Sigmoid colon (tissue), 7 donors: ENCODE data around the gene SULF2. TPM values are rescaled to one million over a fixed set of nuclear protein-coding genes. Genes with fewer than 3 reads are reported as not detected.

ENCODE experiments used
- DNase-seq: peaks from one replicate; pipeline ENCODE4 v3.0.0-alpha.2; 2019
- H3K27ac ChIP-seq, 4 donors: fragments of 200-600 bp; sonication (generic); one replicate each; pipeline ENCODE4 v1.5.1; 2016 to 2019; ENCODE audit warnings: mild to moderate bottlenecking in 1 of 4
- H3K27me3 ChIP-seq, 3 donors: fragments of 200-600 bp; sonication (generic); one replicate each; pipeline ENCODE4 v1.5.1; 2019; ENCODE audit warnings: mild to moderate bottlenecking in 1 of 3
- H3K36me3 ChIP-seq, 4 donors: fragments of 200-600 bp; sonication (generic); one replicate each; pipeline ENCODE4 v1.5.1; 2016 to 2019
- H3K4me1 ChIP-seq, 4 donors: fragments of 200-600 bp; sonication (generic); one replicate each; pipeline ENCODE4 v1.5.1; 2017 to 2019
- H3K4me3 ChIP-seq, 4 donors: fragments of 200-600 bp; sonication (generic); one replicate each; pipeline ENCODE4 v1.5.1; 2017 to 2019; ENCODE audit warnings: mild to moderate bottlenecking in 2 of 4, moderate library complexity in 1 of 4
- H3K9me3 ChIP-seq, 4 donors: fragments of 200-600 bp in 3 of 4; sonication (generic) in 3 of 4; one replicate each; pipeline versions ENCODE4 v1.5.1 to v1.6.1; 2013 to 2019
- CTCF ChIP-seq, 4 experiments: fragments of 450-650 bp in 3 of 4; fragments of 200-600 bp in 1 of 4; IDR thresholded peaks; one replicate each; pipeline ENCODE4 v1.5.1; 2016 to 2019; ENCODE audit warnings: antibody characterized with exemption in 4 of 4, mild to moderate bottlenecking in 3 of 4, moderate library complexity in 2 of 4
- EP300 ChIP-seq, 4 donors: sonication (generic); formaldehyde crosslinking; IDR thresholded peaks; one replicate each; pipeline ENCODE4 v1.6.1; 2017; ENCODE audit warnings: antibody characterized with exemption in 4 of 4
- POLR2A ChIP-seq, 2 donors: fragments of 450-650 bp; IDR thresholded peaks; one replicate each; pipeline ENCODE4 v1.6.1; 2016; ENCODE audit warnings: antibody characterized with exemption in 2 of 2, mild to moderate bottlenecking in 2 of 2, moderate library complexity in 2 of 2
- POLR2AphosphoS5 ChIP-seq, 4 donors: sonication (generic); formaldehyde crosslinking; IDR thresholded peaks; one replicate each; pipeline ENCODE4 v1.6.1; 2017; ENCODE audit warnings: antibody characterized with exemption in 4 of 4
- WGBS, 2 donors: extraction: QIAGEN DNeasy Blood & Tissue Kit; methylation state at CpG; one replicate each; pipeline ENCODE4 v1.1.7; 2013; 5-methylcytosine and 5-hydroxymethylcytosine counted together
- intact Hi-C: fragments of 100-400 bp; cut with DNase I; formaldehyde crosslinking; loops from one replicate; pipeline ENCODE4 v1.15.1; 2023
- polyA plus RNA-seq, 3 donors: library from polyadenylated mRNA; stranded (reverse); fragments of 200-250 nt; gene quantifications; one replicate each; pipeline ENCODE4 v1.2.3, GENCODE V29; 2013
- total RNA-seq, 4 donors: library from RNA; depleted of rRNA; stranded (reverse); fragments of >200 nt; gene quantifications; one replicate each; pipeline ENCODE4 v1.1.0, GENCODE V29; 2016
- donor health status: healthy with polysubstance abuse.
- donor health status: Bipolar disorder and iron deficiency.
- donor health status: healthy.

The SULF2 gene
- total and polyA plus RNA-seq, 7 donors = 14.6 to 70.1 (median 28.2) TPM

- Histone ChIP-seq H3K27me3 (no peaks in the 10 kb centered on the region), H3K4me1 (peaks cover 0 to 42% (median 33%) of the 10 kb centered on the region in 4 donors), H3K27ac (peak overlapping the region; percentile 48 to 63 (median 54)), H3K9me3 (no peaks in the 10 kb centered on the region), H3K4me3 (no peak overlapping the region), H3K36me3 (no peaks in the 10 kb centered on the region)
- no peak for DNase-seq
- intact Hi-C loops = no loop called here
- WGBS, 2 donors = 76 to 80% methylated on average over 15 of the region's 15 CpGs
- TF ChIP-seq POLR2AphosphoS5 (IDR thresholded peaks at IDR 0.05) = peak in 1 of 4 donors; percentile 54
- no peak for TF ChIP-seq EP300 (IDR thresholded peaks at IDR 0.05)
Observed at GRCh38 chr20:47704746-47705496, 80.4 kb downstream of the SULF2 start.

- peak overlapping the region in 2 of 4 donors; percentile 48 to 63 for H3K27ac ChIP-seq
- no peak for TF ChIP-seq CTCF (IDR thresholded peaks at IDR 0.05)
- TF ChIP-seq EP300 (IDR thresholded peaks at IDR 0.05) = peak in 1 of 4 donors; percentile 2
- TF ChIP-seq POLR2A (IDR thresholded peaks at IDR 0.05) = no peak
- TF ChIP-seq POLR2AphosphoS5 (IDR thresholded peaks at IDR 0.05) = peak in 3 of 4 donors; percentile 43 to 64 (median 60)
- WGBS, 2 donors = 83% methylated on average over 5 of the region's 5 CpGs
Observed at GRCh38 chr20:47703748-47704147, 81.5 kb downstream of the SULF2 start.

GRCh38 chr20:47701612-47702011 is 83.7 kb downstream of the SULF2 start:
- TF ChIP-seq CTCF (IDR thresholded peaks at IDR 0.05) (no peak), POLR2AphosphoS5 (IDR thresholded peaks at IDR 0.05) (peak in 3 of 4 donors; percentile 35 to 37 (median 35))
- intact Hi-C loops = no loop called here
- H3K4me3 ChIP-seq = no peak overlapping the region
- peak overlapping the region in 1 of 4 donors; percentile 53 for H3K27ac ChIP-seq
- H3K36me3 ChIP-seq = no peaks in the 10 kb centered on the region
- peaks cover 0 to 42% (median 35%) of the 10 kb centered on the region in 4 donors for H3K4me1 ChIP-seq
- DNase-seq = no peak
- H3K27me3 ChIP-seq = no peaks in the 10 kb centered on the region
- whole genome bisulfite sequencing, 2 donors = 89 to 95% methylated on average over 15 of the region's 15 CpGs
- H3K9me3 ChIP-seq = no peaks in the 10 kb centered on the region

More at GRCh38 chr20:47703748-47704147, 81.5 kb downstream of the SULF2 start:
- Histone ChIP-seq H3K4me1 (peaks cover 0 to 42% (median 35%) of the 10 kb centered on the region in 4 donors), H3K27me3 (no peaks in the 10 kb centered on the region), H3K36me3 (no peaks in the 10 kb centered on the region), H3K4me3 (no peak overlapping the region), H3K9me3 (no peaks in the 10 kb centered on the region)
- DNase-seq = no peak
- intact Hi-C loops = no loop called here

GRCh38 chr20:47700327-47700726 is 85.0 kb downstream of the SULF2 start:
- TF ChIP-seq CTCF (IDR thresholded peaks at IDR 0.05) = no peak
- TF ChIP-seq EP300 (IDR thresholded peaks at IDR 0.05) = no peak
- no peak for TF ChIP-seq POLR2AphosphoS5 (IDR thresholded peaks at IDR 0.05)
- TF ChIP-seq POLR2A (IDR thresholded peaks at IDR 0.05) = no peak
- Histone ChIP-seq H3K27ac (no peak overlapping the region), H3K9me3 (no peaks in the 10 kb centered on the region), H3K4me1 (peaks cover 0 to 43% (median 34%) of the 10 kb centered on the region in 4 donors), H3K27me3 (no peaks in the 10 kb centered on the region), H3K36me3 (no peaks in the 10 kb centered on the region), H3K4me3 (no peak overlapping the region)
- 78 to 79% methylated on average over 7 of the region's 7 CpGs for WGBS, 2 donors
- no peak for DNase-seq
- intact Hi-C loops = no loop called here

- Histone ChIP-seq H3K4me1 (peaks cover 0 to 43% (median 32%) of the 10 kb centered on the region in 4 donors), H3K36me3 (no peaks in the 10 kb centered on the region), H3K27me3 (no peaks in the 10 kb centered on the region), H3K4me3 (no peak overlapping the region), H3K27ac (no peak overlapping the region), H3K9me3 (no peaks in the 10 kb centered on the region)
- no peak for DNase-seq
- WGBS, 2 donors = 85 to 91% methylated on average over 1 of the region's 1 CpG
- TF ChIP-seq POLR2AphosphoS5 (IDR thresholded peaks at IDR 0.05) (no peak), POLR2A (IDR thresholded peaks at IDR 0.05) (no peak), EP300 (IDR thresholded peaks at IDR 0.05) (no peak), CTCF (IDR thresholded peaks at IDR 0.05) (peak in 1 of 4 experiments; percentile 2)
- intact Hi-C loops = no loop called here
Observed at GRCh38 chr20:47699818-47700217, 85.5 kb downstream of the SULF2 start.
